Measurements from ENCODE around the gene PPP1R13B.
A peak's percentile ranks its signal among the peaks of the same experiment; 100 is the strongest.

The PPP1R13B gene

GRCh38 chr14:103773521-103773920 lies 73.9 kb downstream of the PPP1R13B start:
- no peak overlapping the region for H3K4me3 ChIP-seq

GRCh38 chr14:103772078-103772712 lies 75.2 kb downstream of the PPP1R13B start:
- H3K4me2 ChIP-seq = no peak overlapping the region
- H3K27me3 ChIP-seq = no peaks in the 10 kb centered on the region
- H3K4me3 ChIP-seq = no peak overlapping the region
- no peak for TF ChIP-seq Cebpa-rat (IDR thresholded peaks at IDR 0.05)
- H3K9me3 ChIP-seq (replicated peaks in 1 of 11) = peaks cover 11 to 23% (median 12%) of the 10 kb centered on the region in 11 experiments
- H3K36me3 ChIP-seq = peaks cover 2 to 48% (median 10%) of the 10 kb centered on the region in 11 experiments; a peak in 16 of 22 replicates
- no peaks in the 10 kb centered on the region for H4K20me1 ChIP-seq
- H3K27ac ChIP-seq = no peak overlapping the region
- peaks cover 0 to 5% (median 0%) of the 10 kb centered on the region in 10 experiments; a peak in 1 of 20 replicates for H3K4me1 ChIP-seq
- H3K9ac ChIP-seq = no peak overlapping the region

More at GRCh38 chr14:103773521-103773920, 73.9 kb downstream of the PPP1R13B start:
- Histone ChIP-seq H3K9me3 (replicated peaks in 1 of 11) (peaks cover 11 to 26% (median 12%) of the 10 kb centered on the region in 11 experiments), H3K36me3 (peaks cover 5 to 59% (median 13%) of the 10 kb centered on the region in 11 experiments; a peak in 17 of 22 replicates), H4K20me1 (no peaks in the 10 kb centered on the region), H3K27me3 (no peaks in the 10 kb centered on the region), H3K27ac (no peak overlapping the region), H3K4me1 (peaks cover 0 to 5% (median 0%) of the 10 kb centered on the region in 10 experiments; a peak in 1 of 20 replicates), H3K4me2 (no peak overlapping the region), H3K9ac (no peak overlapping the region)
- no peak for TF ChIP-seq Cebpa-rat (IDR thresholded peaks at IDR 0.05)

GRCh38 chr14:103770902-103771301 lies 76.5 kb downstream of the PPP1R13B start:
- H3K4me1 ChIP-seq = no peaks in the 10 kb centered on the region
- H3K9me3 ChIP-seq (replicated peaks in 1 of 11) = peaks cover 11 to 17% (median 12%) of the 10 kb centered on the region in 11 experiments
- H3K4me3 ChIP-seq = no peak overlapping the region
- H3K4me2 ChIP-seq = no peak overlapping the region
- no peaks in the 10 kb centered on the region for H4K20me1 ChIP-seq
- H3K27me3 ChIP-seq = no peaks in the 10 kb centered on the region
- H3K36me3 ChIP-seq = peaks cover 0 to 38% (median 9%) of the 10 kb centered on the region in 11 experiments; a peak in 14 of 22 replicates
- TF ChIP-seq Cebpa-rat (IDR thresholded peaks at IDR 0.05) = no peak
- no peak overlapping the region for H3K9ac ChIP-seq
- H3K27ac ChIP-seq = no peak overlapping the region

GRCh38 chr14:103770500-103770899 lies 76.9 kb downstream of the PPP1R13B start:
- Histone ChIP-seq H4K20me1 (no peaks in the 10 kb centered on the region), H3K9me3 (replicated peaks in 1 of 11) (peaks cover 12 to 17% (median 14%) of the 10 kb centered on the region in 11 experiments), H3K36me3 (peaks cover 0 to 36% (median 8%) of the 10 kb centered on the region in 11 experiments; a peak in 14 of 22 replicates), H3K4me1 (no peaks in the 10 kb centered on the region; a peak in 1 of 20 replicates), H3K27ac (no peak overlapping the region), H3K9ac (no peak overlapping the region), H3K4me3 (no peak overlapping the region), H3K4me2 (no peak overlapping the region), H3K27me3 (no peaks in the 10 kb centered on the region)
- TF ChIP-seq Cebpa-rat (IDR thresholded peaks at IDR 0.05) = no peak

GRCh38 chr14:103767336-103767894 lies 80.0 kb downstream of the PPP1R13B start:
- H3K36me3 ChIP-seq = peaks cover 0 to 31% (median 6%) of the 10 kb centered on the region in 11 experiments; a peak in 12 of 22 replicates
- TF ChIP-seq Cebpa-rat (IDR thresholded peaks at IDR 0.05) = no peak
- no peaks in the 10 kb centered on the region for H3K27me3 ChIP-seq
- H4K20me1 ChIP-seq = no peaks in the 10 kb centered on the region
- peaks cover 7 to 15% (median 12%) of the 10 kb centered on the region in 11 experiments for H3K9me3 ChIP-seq (replicated peaks in 1 of 11)
- no peak overlapping the region for H3K27ac ChIP-seq
- H3K4me2 ChIP-seq = no peak overlapping the region
- no peak overlapping the region for H3K4me3 ChIP-seq
- peaks cover 0 to 4% (median 0%) of the 10 kb centered on the region in 10 experiments; a peak in 2 of 20 replicates for H3K4me1 ChIP-seq
- H3K9ac ChIP-seq = no peak overlapping the region

GRCh38 chr14:103765526-103765925 lies 81.8 kb downstream of the PPP1R13B start:
- no peak overlapping the region for H3K27ac ChIP-seq
- no peak overlapping the region for H3K4me2 ChIP-seq
- no peaks in the 10 kb centered on the region for H4K20me1 ChIP-seq
- H3K4me1 ChIP-seq = peaks cover 0 to 4% (median 0%) of the 10 kb centered on the region in 10 experiments; a peak in 2 of 20 replicates
- no peak overlapping the region for H3K4me3 ChIP-seq
- H3K9ac ChIP-seq = no peak overlapping the region
- H3K9me3 ChIP-seq (replicated peaks in 1 of 11) = peaks cover 0 to 6% (median 4%) of the 10 kb centered on the region in 11 experiments; a peak in 6 of 22 replicates
- H3K36me3 ChIP-seq = peaks cover 0 to 15% (median 0%) of the 10 kb centered on the region in 11 experiments; a peak in 6 of 22 replicates
- TF ChIP-seq Cebpa-rat (IDR thresholded peaks at IDR 0.05) = no peak
- no peaks in the 10 kb centered on the region for H3K27me3 ChIP-seq

GRCh38 chr14:103763730-103764488 lies 83.5 kb downstream of the PPP1R13B start:
- H3K27me3 ChIP-seq = no peaks in the 10 kb centered on the region
- H4K20me1 ChIP-seq = no peaks in the 10 kb centered on the region
- H3K4me1 ChIP-seq = peaks cover 0 to 4% (median 0%) of the 10 kb centered on the region in 10 experiments; a peak in 2 of 20 replicates
- H3K9ac ChIP-seq = no peak overlapping the region
- no peak overlapping the region for H3K4me3 ChIP-seq
- no peak for TF ChIP-seq Cebpa-rat (IDR thresholded peaks at IDR 0.05)
- H3K27ac ChIP-seq = no peak overlapping the region
- H3K36me3 ChIP-seq = peaks cover 0 to 15% (median 0%) of the 10 kb centered on the region in 11 experiments; a peak in 6 of 22 replicates
- H3K4me2 ChIP-seq = no peak overlapping the region
- H3K9me3 ChIP-seq (replicated peaks in 1 of 11) = peaks cover 0 to 6% (median 4%) of the 10 kb centered on the region in 11 experiments; a peak in 6 of 22 replicates

GRCh38 chr14:103762541-103762940 lies 84.8 kb downstream of the PPP1R13B start:
- no peak for TF ChIP-seq Cebpa-rat (IDR thresholded peaks at IDR 0.05)
- H4K20me1 ChIP-seq = no peaks in the 10 kb centered on the region
- no peak overlapping the region for H3K9ac ChIP-seq
- peaks cover 0 to 4% (median 0%) of the 10 kb centered on the region in 10 experiments; a peak in 2 of 20 replicates for H3K4me1 ChIP-seq
- no peaks in the 10 kb centered on the region for H3K27me3 ChIP-seq
- H3K4me3 ChIP-seq = no peak overlapping the region
- no peak overlapping the region for H3K27ac ChIP-seq
- peaks cover 0 to 6% (median 4%) of the 10 kb centered on the region in 11 experiments; a peak in 6 of 22 replicates for H3K9me3 ChIP-seq (replicated peaks in 1 of 11)
- H3K36me3 ChIP-seq = peaks cover 0 to 15% (median 0%) of the 10 kb centered on the region in 11 experiments; a peak in 6 of 22 replicates
- 0 out of 22 replicates have a peak overlapping the region, but pooled peaks of 1 of the 11 experiments have one; percentile 3 for H3K4me2 ChIP-seq
